Measurements from ENCODE around the gene RIC3. TPM values are rescaled to one million over a fixed set of nuclear protein-coding genes. Genes with fewer than 3 reads are reported as not detected.

RIC3 gene
- total RNA-seq, 6 donors from 2014 or later: 8.2 to 44.0 (median 12.2) TPM

DNA sequence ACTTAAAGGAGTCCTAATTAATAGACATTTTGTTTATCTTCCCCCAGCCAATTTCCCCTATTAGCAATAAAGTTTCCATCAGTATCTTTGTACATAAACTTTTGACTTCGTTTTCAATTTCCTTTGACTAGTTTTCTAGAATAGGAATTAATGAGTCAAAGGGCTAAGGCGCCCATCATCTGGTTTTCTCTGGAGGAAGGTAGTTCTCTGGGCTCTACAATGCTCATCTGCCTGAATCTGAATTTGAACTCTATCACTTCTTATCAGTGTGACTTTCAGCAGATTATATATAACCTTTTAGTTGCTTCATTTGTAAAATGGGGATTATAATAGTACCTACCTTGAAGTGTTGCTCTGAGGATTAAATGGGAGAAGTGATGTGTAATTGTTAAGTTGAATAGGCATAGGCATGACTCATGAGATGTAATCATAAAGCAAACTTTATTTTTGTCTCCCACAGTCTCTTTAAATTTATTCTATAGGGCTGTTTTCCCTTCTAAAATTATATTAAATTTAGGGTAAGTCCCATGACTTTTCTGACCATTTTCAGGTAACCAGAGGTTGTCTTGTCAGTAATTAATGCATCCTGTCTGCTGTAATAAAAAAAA, 93.6 kb downstream of the RIC3 start:
- TF ChIP-seq POLR2AphosphoS5 (IDR thresholded peaks at IDR 0.05) (no peak), EP300 (IDR thresholded peaks at IDR 0.05) (no peak)
- H3K4me3 ChIP-seq: no peak overlapping the region
- no peak overlapping the region for H3K27ac ChIP-seq
- DNase-seq (no peak), ATAC-seq (ENCODE audit: low FRiP score in 2 of 2) (no peak)
- WGBS, 2 donors: 62 to 64% methylated on average over 2 of the region's 2 CpGs
- H3K36me3 ChIP-seq: no peaks in the 10 kb centered on the region
- H3K9me3 ChIP-seq: no peaks in the 10 kb centered on the region
- H3K4me1 ChIP-seq: no peaks in the 10 kb centered on the region
- no peaks in the 10 kb centered on the region for H3K27me3 ChIP-seq

DNA sequence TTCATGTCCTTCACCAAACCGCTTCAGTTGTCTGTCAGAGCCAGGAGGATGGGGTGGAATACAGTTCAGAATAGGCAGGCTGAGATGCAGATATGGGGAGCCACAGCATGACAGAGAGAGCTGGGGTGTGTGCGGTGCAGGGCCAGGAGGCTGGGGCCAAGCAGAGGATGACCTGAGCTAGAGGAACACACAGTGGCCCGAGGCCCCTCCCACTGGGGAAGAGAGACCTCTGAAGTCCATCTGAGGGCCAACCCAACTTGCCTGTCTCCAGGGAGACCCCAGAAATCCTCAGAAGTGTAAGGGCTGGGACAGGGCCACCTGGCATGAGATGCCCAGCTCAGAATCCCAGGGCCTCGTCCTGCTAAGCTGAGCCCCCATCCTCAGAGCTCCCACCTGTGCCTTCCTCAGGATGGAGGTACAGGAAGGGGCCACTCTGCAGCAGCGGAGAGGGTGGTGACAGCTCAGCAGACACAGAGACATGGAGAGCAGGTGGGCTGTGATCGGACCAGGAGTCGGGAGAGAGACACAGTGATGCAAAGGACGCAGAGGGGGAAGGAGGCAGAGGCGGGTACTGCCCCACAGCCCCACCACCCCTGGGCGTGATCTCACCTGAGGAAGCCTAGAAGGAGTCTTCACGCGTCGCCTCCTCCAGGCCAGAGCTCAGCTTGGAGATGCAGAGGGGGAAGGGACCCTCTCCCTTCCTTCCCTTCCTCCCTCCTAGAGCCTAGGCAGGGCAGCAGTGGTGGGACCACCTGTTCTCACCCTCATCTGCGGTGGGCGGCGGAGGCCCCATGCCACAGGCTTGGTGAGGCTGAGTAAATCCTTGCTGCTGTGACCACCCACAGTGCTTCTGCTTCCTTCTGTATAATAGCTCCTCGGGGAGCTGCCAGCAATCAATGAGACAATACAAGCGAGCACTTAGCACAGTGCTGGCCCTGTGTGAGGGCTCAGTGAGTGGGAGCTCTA, 96.9 kb downstream of the RIC3 start:
- Histone ChIP-seq H3K36me3 (no peaks in the 10 kb centered on the region), H3K27ac (no peak overlapping the region), H3K4me3 (no peak overlapping the region), H3K9me3 (no peaks in the 10 kb centered on the region), H3K27me3 (no peaks in the 10 kb centered on the region), H3K4me1 (peaks cover 0 to 11% (median 7%) of the 10 kb centered on the region in 4 donors)
- TF ChIP-seq, protein P1, sequence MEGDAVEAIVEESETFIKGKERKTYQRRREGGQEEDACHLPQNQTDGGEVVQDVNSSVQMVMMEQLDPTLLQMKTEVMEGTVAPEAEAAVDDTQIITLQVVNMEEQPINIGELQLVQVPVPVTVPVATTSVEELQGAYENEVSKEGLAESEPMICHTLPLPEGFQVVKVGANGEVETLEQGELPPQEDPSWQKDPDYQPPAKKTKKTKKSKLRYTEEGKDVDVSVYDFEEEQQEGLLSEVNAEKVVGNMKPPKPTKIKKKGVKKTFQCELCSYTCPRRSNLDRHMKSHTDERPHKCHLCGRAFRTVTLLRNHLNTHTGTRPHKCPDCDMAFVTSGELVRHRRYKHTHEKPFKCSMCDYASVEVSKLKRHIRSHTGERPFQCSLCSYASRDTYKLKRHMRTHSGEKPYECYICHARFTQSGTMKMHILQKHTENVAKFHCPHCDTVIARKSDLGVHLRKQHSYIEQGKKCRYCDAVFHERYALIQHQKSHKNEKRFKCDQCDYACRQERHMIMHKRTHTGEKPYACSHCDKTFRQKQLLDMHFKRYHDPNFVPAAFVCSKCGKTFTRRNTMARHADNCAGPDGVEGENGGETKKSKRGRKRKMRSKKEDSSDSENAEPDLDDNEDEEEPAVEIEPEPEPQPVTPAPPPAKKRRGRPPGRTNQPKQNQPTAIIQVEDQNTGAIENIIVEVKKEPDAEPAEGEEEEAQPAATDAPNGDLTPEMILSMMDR (IDR thresholded peaks at IDR 0.05): no peak
- no peak for TF ChIP-seq POLR2A (IDR thresholded peaks at IDR 0.05)
- no peak for TF ChIP-seq EP300 (IDR thresholded peaks at IDR 0.05)
- no peak for TF ChIP-seq POLR2AphosphoS5 (IDR thresholded peaks at IDR 0.05)
- DNase-seq (no peak), ATAC-seq (ENCODE audit: low FRiP score in 2 of 2) (no peak)
- WGBS, 2 donors: 72 to 82% methylated on average over 14 to 18 of the region's 18 CpGs

DNA sequence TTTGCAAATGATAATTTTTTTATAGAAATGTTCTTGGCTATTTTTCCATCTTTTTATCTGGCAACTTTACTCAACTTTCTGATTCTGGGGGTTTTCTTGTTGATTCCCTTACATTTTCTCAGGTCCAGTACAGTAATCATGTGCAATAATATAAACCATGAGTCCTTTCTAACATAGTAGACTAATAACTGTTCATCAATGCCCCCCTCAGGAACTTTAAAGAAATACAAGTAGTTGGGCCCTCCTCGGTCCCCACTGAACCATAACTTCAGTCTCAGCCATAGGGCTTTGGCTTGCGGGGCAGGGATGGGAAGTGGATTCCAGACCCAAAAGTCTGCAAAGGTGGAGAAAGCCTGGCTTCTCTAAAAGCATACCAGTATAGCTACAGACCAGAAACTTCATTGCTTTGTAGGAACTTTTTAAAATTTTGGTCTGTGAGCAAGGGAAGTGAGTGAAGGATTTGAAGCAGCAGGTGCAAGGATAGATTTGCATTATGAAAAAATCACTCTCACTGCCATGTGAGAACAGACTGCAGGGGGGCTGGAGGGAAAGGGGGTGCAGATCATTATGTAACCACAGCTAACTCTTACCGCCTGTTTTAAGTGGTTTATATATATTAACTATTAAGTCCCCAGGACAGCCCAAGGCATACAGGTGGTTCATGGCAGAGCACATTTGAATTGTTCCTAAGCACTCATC, 98.3 kb downstream of the RIC3 start:
- Histone ChIP-seq H3K4me3 (no peak overlapping the region), H3K27me3 (no peaks in the 10 kb centered on the region), H3K9me3 (no peaks in the 10 kb centered on the region), H3K27ac (no peak overlapping the region), H3K4me1 (peaks cover 0 to 11% (median 7%) of the 10 kb centered on the region in 4 donors), H3K36me3 (no peaks in the 10 kb centered on the region)
- WGBS, 2 donors: 26 to 41% methylated on average over 3 of the region's 3 CpGs
- DNase-seq: no peak
- TF ChIP-seq POLR2A (IDR thresholded peaks at IDR 0.05): no peak
- no peak for TF ChIP-seq EP300 (IDR thresholded peaks at IDR 0.05)
- no peak for TF ChIP-seq POLR2AphosphoS5 (IDR thresholded peaks at IDR 0.05)
- TF ChIP-seq, protein P1 (IDR thresholded peaks at IDR 0.05): no peak
- peak in 1 of 2 donors; percentile 58 for ATAC-seq (ENCODE audit: low FRiP score in 2 of 2)

DNA sequence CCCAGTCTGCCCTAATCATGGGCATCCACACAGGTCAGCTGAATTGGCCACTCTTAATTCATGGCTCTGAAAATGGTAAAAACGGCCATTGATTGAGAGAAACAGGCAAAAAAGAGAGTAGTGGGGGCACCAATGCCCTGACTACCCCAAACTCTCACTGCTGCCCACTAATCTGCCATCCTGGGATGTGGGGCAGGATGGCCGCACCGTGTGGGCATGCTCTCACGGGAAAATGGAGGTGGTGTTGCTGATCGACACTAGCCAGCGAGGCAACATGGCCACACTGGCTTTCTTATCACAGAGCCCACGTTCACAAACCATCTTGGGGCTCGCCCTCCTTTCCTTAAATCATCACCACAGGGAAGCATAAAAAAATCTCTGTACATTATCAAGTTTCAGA, 99.1 kb downstream of the RIC3 start:
- 83 to 84% methylated on average over 8 of the region's 8 CpGs for WGBS, 2 donors
- Histone ChIP-seq H3K4me3 (no peak overlapping the region), H3K9me3 (no peaks in the 10 kb centered on the region), H3K4me1 (peaks cover 0 to 11% (median 7%) of the 10 kb centered on the region in 4 donors), H3K27me3 (no peaks in the 10 kb centered on the region), H3K27ac (peak overlapping the region in 1 of 4 donors; percentile 40), H3K36me3 (no peaks in the 10 kb centered on the region)
- DNase-seq (peak in 1 of 2 donors; percentile 16), ATAC-seq (ENCODE audit: low FRiP score in 2 of 2) (no peak)
- TF ChIP-seq POLR2A (IDR thresholded peaks at IDR 0.05) (no peak), POLR2AphosphoS5 (IDR thresholded peaks at IDR 0.05) (no peak), EP300 (IDR thresholded peaks at IDR 0.05) (no peak)
- TF ChIP-seq, protein P1 (IDR thresholded peaks at IDR 0.05): no peak
